Neural crest cell (in vitro differentiated cells): ENCODE measurements around the gene EDARADD. TPM values are rescaled to one million over a fixed set of nuclear protein-coding genes. Genes with fewer than 3 reads are reported as not detected.
A peak's percentile ranks its signal among the peaks of the same experiment; 100 is the strongest.

Experiments used
- DNase-seq: peaks from one replicate; pipeline ENCODE4 v3.0.0; 2021; ENCODE audit warnings: low read depth, mixed read lengths, low spot score
- H3K27ac Mint-ChIP-seq: one replicate; pipeline ENCODE4 v1.8.0; 2021; ENCODE audit warnings: mild to moderate bottlenecking, mixed read lengths; ENCODE audit not compliant: unreplicated experiment
- H3K27me3 Mint-ChIP-seq: 2 replicates; pipeline ENCODE4 v1.8.0; 2021; ENCODE audit warnings: low read depth, mild to moderate bottlenecking, mixed read lengths
- H3K36me3 Mint-ChIP-seq: 2 replicates; pipeline ENCODE4 v1.8.0; 2021; ENCODE audit warnings: low read depth, mild to moderate bottlenecking, mixed read lengths
- H3K4me1 Mint-ChIP-seq: 2 replicates; pipeline ENCODE4 v1.8.0; 2021; ENCODE audit warnings: mixed read lengths
- H3K4me3 Mint-ChIP-seq: one replicate; pipeline ENCODE4 v1.8.0; 2021; ENCODE audit warnings: mild to moderate bottlenecking, mixed read lengths
- H3K9me3 Mint-ChIP-seq: 2 replicates; pipeline ENCODE4 v1.8.0; 2021; ENCODE audit warnings: mixed read lengths
- CTCF ChIP-seq: fragments of 200-600 bp; sonication (generic); conservative IDR thresholded peaks from 2 replicates; pipeline ENCODE4 v1.5.0; 2021; ENCODE audit warnings: antibody characterized with exemption, mild to moderate bottlenecking
- total RNA-seq: library from RNA; stranded (reverse); gene quantifications from 2 replicates; pipeline ENCODE4 v1.2.1, GENCODE V29; 2021

EDARADD gene
- total RNA-seq, 1 donor from 2014 or later, result 3.0 TPM

- DNase-seq, result no peak
- no peak overlapping the region for H3K4me3 Mint-ChIP-seq
- no peaks in the 10 kb centered on the region for H3K27me3 Mint-ChIP-seq
- no peak for TF ChIP-seq CTCF
- peaks cover 11% of the 10 kb centered on the region for H3K4me1 Mint-ChIP-seq
- no peak overlapping the region for H3K27ac Mint-ChIP-seq
- no peaks in the 10 kb centered on the region for H3K9me3 Mint-ChIP-seq
- H3K36me3 Mint-ChIP-seq, result no peaks in the 10 kb centered on the region
Observed at GRCh38 chr1:236507022-236507700, 113.1 kb downstream of the EDARADD start.

GRCh38 chr1:236508593-236509027, 114.5 kb downstream of the EDARADD start:
- no peaks in the 10 kb centered on the region for H3K27me3 Mint-ChIP-seq
- no peak overlapping the region for H3K27ac Mint-ChIP-seq
- H3K4me3 Mint-ChIP-seq, result no peak overlapping the region
- TF ChIP-seq CTCF, result no peak
- no peaks in the 10 kb centered on the region for H3K36me3 Mint-ChIP-seq
- DNase-seq, result no peak
- no peaks in the 10 kb centered on the region for H3K9me3 Mint-ChIP-seq
- no peaks in the 10 kb centered on the region for H3K4me1 Mint-ChIP-seq

- no peak overlapping the region for H3K27ac Mint-ChIP-seq
- no peaks in the 10 kb centered on the region for H3K27me3 Mint-ChIP-seq
- H3K9me3 Mint-ChIP-seq, result no peaks in the 10 kb centered on the region
- no peak overlapping the region for H3K4me3 Mint-ChIP-seq
- H3K36me3 Mint-ChIP-seq, result no peaks in the 10 kb centered on the region
- TF ChIP-seq CTCF, result no peak
- no peak for DNase-seq
- no peaks in the 10 kb centered on the region for H3K4me1 Mint-ChIP-seq
Observed at GRCh38 chr1:236509203-236509602, 115.1 kb downstream of the EDARADD start.

- no peaks in the 10 kb centered on the region for H3K4me1 Mint-ChIP-seq
- no peak overlapping the region for H3K4me3 Mint-ChIP-seq
- no peaks in the 10 kb centered on the region for H3K36me3 Mint-ChIP-seq
- no peaks in the 10 kb centered on the region for H3K9me3 Mint-ChIP-seq
- no peak for DNase-seq
- TF ChIP-seq CTCF, result no peak
- H3K27me3 Mint-ChIP-seq, result no peaks in the 10 kb centered on the region
- no peak overlapping the region for H3K27ac Mint-ChIP-seq
Observed at GRCh38 chr1:236509647-236510401, 115.7 kb downstream of the EDARADD start.

GRCh38 chr1:236511735-236512418, 117.8 kb downstream of the EDARADD start:
- Mint-ChIP-seq H3K4me1 (no peaks in the 10 kb centered on the region), H3K9me3 (no peaks in the 10 kb centered on the region), H3K36me3 (no peaks in the 10 kb centered on the region), H3K27me3 (no peaks in the 10 kb centered on the region), H3K27ac (peak overlapping the region; percentile 27), H3K4me3 (no peak overlapping the region)
- DNase-seq, result no peak
- TF ChIP-seq CTCF, result no peak
